Esophagus mucosa (tissue), 1 donor: ENCODE results near the gene KCNJ10. TPM values are rescaled to one million over a fixed set of nuclear protein-coding genes. Genes with fewer than 3 reads are reported as not detected.
A peak's percentile ranks its signal among the peaks of the same experiment; 100 is the strongest.

Experiments used
- ATAC-seq: fragments of 200-7000 bp; cut with Tn5 transposase; one replicate; pipeline ENCODE4 v1.9.1; 2020
- total RNA-seq: library from RNA; stranded (reverse); gene quantifications from one replicate; pipeline ENCODE4 v1.2.4, GENCODE V29; 2023
- donor health status: DM: yes; HTN: yes; CAD: no.

KCNJ10 gene
- total RNA-seq, 1 donor from 2014 or later, result not detected

- ATAC-seq, result peak; percentile 85
Observed at GRCh38 chr1:160098852-160099561, 29.0 kb upstream of the KCNJ10 start.

GRCh38 chr1:160097911-160098851 lies 28.2 kb upstream of the KCNJ10 start, which contains the start of gene IGSF8:
Gene IGSF8, minus strand, starts transcription at chr1:160098619. Its CDS starts 147 bp downstream, at chr1:160098472.
- ATAC-seq, result peak; percentile 89

- no peak for ATAC-seq
Observed at GRCh38 chr1:160097151-160097910, 27.4 kb upstream of the KCNJ10 start.

GRCh38 chr1:160096274-160097116 lies 26.5 kb upstream of the KCNJ10 start:
- ATAC-seq, result peak; percentile 54

- no peak for ATAC-seq
Observed at GRCh38 chr1:160095382-160096105, 25.6 kb upstream of the KCNJ10 start.

- no peak for ATAC-seq
Observed at GRCh38 chr1:160094806-160095205, 24.8 kb upstream of the KCNJ10 start.

- ATAC-seq, result no peak
Observed at GRCh38 chr1:160094291-160094625, 24.3 kb upstream of the KCNJ10 start.

- no peak for ATAC-seq
Observed at GRCh38 chr1:160093624-160094290, 23.8 kb upstream of the KCNJ10 start.

GRCh38 chr1:160093069-160093395 lies 23.1 kb upstream of the KCNJ10 start:
- ATAC-seq, result no peak

GRCh38 chr1:160092366-160093068 lies 22.6 kb upstream of the KCNJ10 start:
- no peak for ATAC-seq

GRCh38 chr1:160091666-160092223 lies 21.8 kb upstream of the KCNJ10 start:
- ATAC-seq, result no peak

- no peak for ATAC-seq
Observed at GRCh38 chr1:160090760-160091159, 20.8 kb upstream of the KCNJ10 start.

GRCh38 chr1:160089883-160090282 lies 19.9 kb upstream of the KCNJ10 start:
- ATAC-seq, result no peak

GRCh38 chr1:160087118-160087662 lies 17.2 kb upstream of the KCNJ10 start:
- no peak for ATAC-seq

GRCh38 chr1:160086456-160086892 lies 16.5 kb upstream of the KCNJ10 start:
- no peak for ATAC-seq

GRCh38 chr1:160085686-160086455 lies 15.9 kb upstream of the KCNJ10 start:
- peak; percentile 40 for ATAC-seq

- no peak for ATAC-seq
Observed at GRCh38 chr1:160084771-160085321, 14.9 kb upstream of the KCNJ10 start.
